H1 (cell line): ENCODE data around the gene CHFR. TPM values are rescaled to one million over a fixed set of nuclear protein-coding genes. Genes with fewer than 3 reads are reported as not detected.

ENCODE experiments used
- CTCF ChIA-PET: fragments of 300-600 bp; sonication (Branson Sonifier 250); formaldehyde crosslinking; loops from one replicate; lab custom pipeline; 2021; ENCODE audit not compliant: partially characterized antibody; lab: Charles Lee
- POLR2A ChIA-PET: fragments of 300-600 bp; sonication (Branson Sonifier 250); formaldehyde crosslinking; loops from one replicate; lab custom pipeline; 2021; ENCODE audit warnings: inconsistent platforms; ENCODE audit not compliant: partially characterized antibody; lab: Charles Lee
- DNase-seq, 2 experiments: peaks; one replicate each; pipeline versions ENCODE4 v3.0.0 to v3.0.0-alpha.2; 2010 to 2022; ENCODE audit warnings: low spot score in 2 of 2, low read depth in 1 of 2, mixed read lengths in 1 of 2
- FAIRE-seq: peaks from 2 replicates; lab custom pipeline; 2011; peaks lifted over from hg19 to GRCh38; lab: Jason Lieb, UNC
- H2AFZ ChIP-seq: 2 replicates; pipeline ENCODE4 v1.8.1; 2012; ENCODE audit warnings: low read length, inconsistent platforms
- H2AK5ac ChIP-seq: 2 replicates; pipeline ENCODE4 v1.6.1; 2013; ENCODE audit warnings: low read depth, low read length
- H2BK120ac ChIP-seq: replicated peaks from 2 replicates; pipeline ENCODE3; 2013; ENCODE audit warnings: low read depth, low read length, inconsistent platforms
- H2BK12ac ChIP-seq: 2 replicates; pipeline ENCODE4 v1.6.1; 2013; ENCODE audit warnings: low read depth, low read length
- H2BK15ac ChIP-seq: 2 replicates; pipeline ENCODE4 v1.6.1; 2013; ENCODE audit warnings: low read length
- H2BK20ac ChIP-seq: 2 replicates; pipeline ENCODE4 v1.6.1; 2013; ENCODE audit warnings: low read length
- H2BK5ac ChIP-seq: 2 replicates; pipeline ENCODE4 v1.6.1; 2013; ENCODE audit warnings: low read depth, low read length
- H3K14ac ChIP-seq: 2 replicates; pipeline ENCODE4 v1.6.1; 2013; ENCODE audit warnings: inconsistent platforms; ENCODE audit not compliant: insufficient read length
- H3K18ac ChIP-seq: 2 replicates; pipeline ENCODE4 v1.6.1; 2013; ENCODE audit warnings: low read length; ENCODE audit errors: extremely low read depth
- H3K23ac ChIP-seq: 2 replicates; pipeline ENCODE4 v1.6.1; 2013; ENCODE audit warnings: inconsistent platforms; ENCODE audit not compliant: insufficient read length
- H3K23me2 ChIP-seq: 2 replicates; pipeline ENCODE4 v1.6.1; 2013; ENCODE audit warnings: low read depth, low read length
- H3K27ac ChIP-seq: 2 replicates; pipeline ENCODE4 v1.6.1; 2011; ENCODE audit warnings: low read depth, low read length, inconsistent platforms
- H3K27me3 ChIP-seq, 4 experiments: replicated peaks in 1 of 4; 1 replicate in 1 of 4; 2 replicates in 3 of 4; pipeline versions ENCODE4 v1.6.1 to v1.8.1; 2011 to 2013; ENCODE audit warnings: low read length in 3 of 4, mild to moderate bottlenecking in 3 of 4, inconsistent platforms in 2 of 4, mixed read lengths in 2 of 4, moderate library complexity in 1 of 4; ENCODE audit not compliant: control insufficient read depth in 3 of 4, insufficient read depth in 3 of 4; ENCODE audit errors: extremely low read depth in 1 of 4
- H3K36me3 ChIP-seq, 4 experiments: 2 replicates each; pipeline versions ENCODE4 v1.6.1 to v1.8.1; 2011 to 2013; ENCODE audit warnings: mild to moderate bottlenecking in 4 of 4, low read length in 3 of 4, moderate library complexity in 2 of 4, control low read depth in 1 of 4, inconsistent platforms in 1 of 4; ENCODE audit not compliant: insufficient read depth in 4 of 4, control insufficient read depth in 2 of 4
- H3K4ac ChIP-seq: replicated peaks from 2 replicates; pipeline ENCODE3; 2013; ENCODE audit warnings: low read length, low read depth, mixed read lengths, inconsistent platforms; ENCODE audit not compliant: insufficient read length
- H3K4me1 ChIP-seq, 4 experiments: replicated peaks in 1 of 4; 1 replicate in 1 of 4; 2 replicates in 3 of 4; pipeline versions ENCODE4 v1.6.1 to v1.8.1; 2011 to 2013; ENCODE audit warnings: low read length in 3 of 4, inconsistent platforms in 2 of 4, mixed read lengths in 1 of 4; ENCODE audit not compliant: insufficient read depth in 4 of 4, control insufficient read depth in 3 of 4
- H3K4me2 ChIP-seq, 2 experiments: 2 replicates each; pipeline versions ENCODE4 v1.6.1 to v1.8.1; 2011 to 2013; ENCODE audit warnings: low read depth in 2 of 2, low read length in 2 of 2, control low read depth in 1 of 2, inconsistent platforms in 1 of 2, mild to moderate bottlenecking in 1 of 2; ENCODE audit not compliant: insufficient read depth in 1 of 2
- H3K4me3 ChIP-seq, 4 experiments: fragments of 200-600, 300-600 bp in 1 of 4; sonication (generic), shearing (Covaris generic), sonication (Bioruptor Twin) in 1 of 4; 2 replicates each; pipeline versions ENCODE4 v1.5.1 to v1.8.1; 2011 to 2016; ENCODE audit warnings: low read length in 4 of 4, low read depth in 3 of 4, control low read depth in 2 of 4, inconsistent platforms in 2 of 4, mild to moderate bottlenecking in 2 of 4, mixed read lengths in 1 of 4, moderate library complexity in 1 of 4; ENCODE audit not compliant: insufficient read depth in 2 of 4; ENCODE audit errors: extremely low read depth in 1 of 4
- H3K56ac ChIP-seq: replicated peaks from 2 replicates; pipeline ENCODE3; 2013; ENCODE audit warnings: low read depth, mild to moderate bottlenecking, mixed read lengths, low read length, inconsistent platforms; ENCODE audit not compliant: insufficient read length
- H3K79me1 ChIP-seq: 2 replicates; pipeline ENCODE4 v1.6.1; 2013; ENCODE audit warnings: low read depth, low read length, control low read depth
- H3K79me2 ChIP-seq, 2 experiments: 2 replicates each; pipeline versions ENCODE4 v1.6.1 to v1.8.1; 2012 to 2013; ENCODE audit warnings: low read length in 2 of 2, mild to moderate bottlenecking in 2 of 2, inconsistent platforms in 1 of 2; ENCODE audit not compliant: insufficient read depth in 2 of 2, control insufficient read depth in 1 of 2
- H3K9ac ChIP-seq, 4 experiments: replicated peaks in 1 of 4; 1 replicate in 1 of 4; 2 replicates in 3 of 4; pipeline versions ENCODE4 v1.6.1 to v1.8.1; 2011 to 2013; ENCODE audit warnings: low read depth in 3 of 4, low read length in 3 of 4, control low read depth in 2 of 4, mild to moderate bottlenecking in 2 of 4, moderate library complexity in 2 of 4, inconsistent platforms in 1 of 4; ENCODE audit errors: extremely low read depth in 1 of 4
- H3K9me3 ChIP-seq, 2 experiments: 2 replicates each; pipeline versions ENCODE4 v1.6.1 to v1.8.1; 2012 to 2013; ENCODE audit warnings: mild to moderate bottlenecking in 2 of 2, moderate library complexity in 2 of 2, control low read depth in 1 of 2, inconsistent platforms in 1 of 2, low read depth in 1 of 2, low read length in 1 of 2, mixed read lengths in 1 of 2; ENCODE audit not compliant: insufficient read depth in 2 of 2
- H4K20me1 ChIP-seq, 2 experiments: replicated peaks in 1 of 2; 2 replicates each; pipeline versions ENCODE3 to v1.8.1; 2011 to 2013; ENCODE audit warnings: inconsistent platforms in 2 of 2, low read length in 2 of 2, mild to moderate bottlenecking in 1 of 2; ENCODE audit not compliant: insufficient read depth in 2 of 2, control insufficient read depth in 1 of 2
- H4K5ac ChIP-seq: 2 replicates; pipeline ENCODE4 v1.6.1; 2013; ENCODE audit warnings: low read length, low read depth, mixed read lengths, inconsistent platforms; ENCODE audit not compliant: insufficient read length
- H4K8ac ChIP-seq: 2 replicates; pipeline ENCODE4 v1.8.0; 2013; ENCODE audit warnings: mild to moderate bottlenecking, moderate library complexity, low read length, inconsistent platforms; ENCODE audit not compliant: insufficient read depth; ENCODE audit errors: extremely low read depth
- H4K91ac ChIP-seq: replicated peaks from 2 replicates; pipeline ENCODE3; 2013; ENCODE audit warnings: low read length, mixed read lengths, inconsistent platforms; ENCODE audit not compliant: insufficient read length
- BCL11A ChIP-seq, 2 experiments: IDR thresholded peaks; one replicate each; pipeline ENCODE4 v1.6.1; 2011; ENCODE audit warnings: low read depth in 2 of 2, low read length in 2 of 2, mild to moderate bottlenecking in 2 of 2
- TEAD4 ChIP-seq: IDR thresholded peaks from 2 replicates; pipeline ENCODE4 v1.6.1; 2012; ENCODE audit warnings: low read depth, low read length, inconsistent platforms, mixed read lengths
- WGBS, 2 experiments: shearing (Covaris generic) in 1 of 2; methylation state at CpG; one replicate each; pipeline versions ENCODE4 v1.1.6 to v1.1.7; 2013 to 2015; ENCODE audit warnings: low lambda C conversion rate in 2 of 2, mixed read lengths in 2 of 2, inconsistent platforms in 1 of 2, low coverage in 1 of 2, missing lambda C conversion rate in 1 of 2; ENCODE audit not compliant: insufficient replicate concordance in 2 of 2, insufficient coverage in 1 of 2, insufficient read length in 1 of 2; ENCODE audit errors: extremely low coverage in 1 of 2, missing lambda C conversion rate in 1 of 2; 5-methylcytosine and 5-hydroxymethylcytosine counted together
- polyA plus RNA-seq, 7 experiments: library from polyadenylated mRNA; depleted of rRNA in 3 of 7; stranded (reverse) in 5 of 7; unstranded in 2 of 7; fragments of >200 nt in 5 of 7; fragments of 200-250 nt in 2 of 7; gene quantifications; 1 replicate in 5 of 7; 2 replicates in 1 of 7; 4 replicates in 1 of 7; pipeline versions ENCODE4 v1.2.1 to v1.2.3, GENCODE V29; 2011 to 2013; ENCODE audit warnings: missing spikeins in 2 of 7, mixed read lengths in 2 of 7
- total RNA-seq: library from RNA; stranded (reverse); fragmentation: NEBNext Ultra II Directional; extraction: Animal tissue kit (Norgen Biotek cat#: 25700); gene quantifications from 2 replicates; pipeline ENCODE4 v1.2.1, GENCODE V29; 2021
- TF ChIP-seq, protein P1 (sequence below), 3 experiments: IDR thresholded peaks; 1 replicate in 2 of 3; 2 replicates in 1 of 3; pipeline versions ENCODE4 v1.5.1 to v1.6.1; 2011; ENCODE audit warnings: low read length in 3 of 3, mild to moderate bottlenecking in 3 of 3, inconsistent platforms in 2 of 3, low read depth in 1 of 3, moderate library complexity in 1 of 3; ENCODE audit not compliant: insufficient read depth in 1 of 3; ENCODE audit errors: control extremely low read depth in 1 of 3

CHFR gene
- total and polyA plus RNA-seq, 2 of the 8 experiments (the other 6 are each of a cell fraction or from before 2014, with no cell fraction given), result 31.4 to 44.6 TPM

DNA sequence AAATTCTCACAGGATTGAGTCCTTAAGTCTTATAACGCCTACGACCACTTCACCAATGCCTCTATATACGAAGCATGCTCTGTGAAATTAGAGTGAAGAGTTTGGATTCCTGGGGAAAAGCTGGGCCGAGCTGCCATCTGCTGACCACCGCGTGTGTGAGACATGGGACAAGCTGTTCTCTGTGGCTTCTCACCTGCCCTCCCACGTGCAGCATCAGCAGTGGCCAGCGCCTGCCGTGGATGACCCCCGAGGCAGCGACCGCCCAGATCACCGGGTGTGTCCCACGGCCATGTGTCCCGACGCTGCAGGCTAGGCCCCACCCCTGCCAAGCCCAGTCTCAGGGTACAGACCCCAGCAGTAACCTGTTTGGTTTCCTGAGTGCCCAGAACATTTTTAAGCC, 37.1 kb downstream of the CHFR start:
- WGBS, 2 experiments, result 86% methylated on average over 16 of the region's 16 CpGs; no CpG with 5 or more reads in 1 of the 2 experiments
- TF ChIP-seq TEAD4 (no peak), BCL11A (IDR thresholded peaks at IDR 0.05; ENCODE audit: low read depth in 2 of 2, low read length in 2 of 2) (no peak)
- TF ChIP-seq, protein P1, sequence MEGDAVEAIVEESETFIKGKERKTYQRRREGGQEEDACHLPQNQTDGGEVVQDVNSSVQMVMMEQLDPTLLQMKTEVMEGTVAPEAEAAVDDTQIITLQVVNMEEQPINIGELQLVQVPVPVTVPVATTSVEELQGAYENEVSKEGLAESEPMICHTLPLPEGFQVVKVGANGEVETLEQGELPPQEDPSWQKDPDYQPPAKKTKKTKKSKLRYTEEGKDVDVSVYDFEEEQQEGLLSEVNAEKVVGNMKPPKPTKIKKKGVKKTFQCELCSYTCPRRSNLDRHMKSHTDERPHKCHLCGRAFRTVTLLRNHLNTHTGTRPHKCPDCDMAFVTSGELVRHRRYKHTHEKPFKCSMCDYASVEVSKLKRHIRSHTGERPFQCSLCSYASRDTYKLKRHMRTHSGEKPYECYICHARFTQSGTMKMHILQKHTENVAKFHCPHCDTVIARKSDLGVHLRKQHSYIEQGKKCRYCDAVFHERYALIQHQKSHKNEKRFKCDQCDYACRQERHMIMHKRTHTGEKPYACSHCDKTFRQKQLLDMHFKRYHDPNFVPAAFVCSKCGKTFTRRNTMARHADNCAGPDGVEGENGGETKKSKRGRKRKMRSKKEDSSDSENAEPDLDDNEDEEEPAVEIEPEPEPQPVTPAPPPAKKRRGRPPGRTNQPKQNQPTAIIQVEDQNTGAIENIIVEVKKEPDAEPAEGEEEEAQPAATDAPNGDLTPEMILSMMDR (IDR thresholded peaks at IDR 0.05; ENCODE audit: control extremely low read depth in 1 of 3, insufficient read depth in 1 of 3, low read depth in 1 of 3, low read length in 3 of 3), result no peak
- H3K36me3 ChIP-seq, result peaks cover 2 to 43% (median 12%) of the 10 kb centered on the region in 4 experiments; a peak in 7 of 8 replicates

More for the DNA sequence above, 37.1 kb downstream of the CHFR start:
- Histone ChIP-seq H3K14ac (no peak overlapping the region), H2BK120ac (no peak overlapping the region), H3K4ac (no peak overlapping the region), H2BK5ac (no peak overlapping the region), H3K4me1 (peaks cover 0 to 13% (median 6%) of the 10 kb centered on the region in 4 experiments; a peak in 6 of 7 replicates), H3K27me3 (no peaks in the 10 kb centered on the region), H3K4me2 (no peak overlapping the region), H3K9ac (no peak overlapping the region), H4K91ac (no peak overlapping the region), H2BK15ac (no peak overlapping the region), H3K27ac (no peak overlapping the region), H3K18ac (no peak overlapping the region), H2BK12ac (no peak overlapping the region), H4K20me1 (peaks cover 0 to 3% of the 10 kb centered on the region in 2 experiments), H2AFZ (no peak overlapping the region), H3K23me2 (no peaks in the 10 kb centered on the region), H3K79me2 (no peaks in the 10 kb centered on the region), H2BK20ac (no peak overlapping the region), H3K56ac (no peak overlapping the region), H3K9me3 (no peaks in the 10 kb centered on the region), H4K5ac (no peak overlapping the region), H2AK5ac (no peak overlapping the region), H3K79me1 (no peaks in the 10 kb centered on the region), H3K23ac (no peak overlapping the region), H3K4me3 (no peak overlapping the region), H4K8ac (no peak overlapping the region)
- DNase-seq (no peak), FAIRE-seq (no peak)
- CTCF ChIA-PET, result interaction anchor here (1.1 kb wide), 1 partner anchor 12 kb away, joined by 5 read pairs; no protein-coding TSS in a partner anchor
- POLR2A ChIA-PET, result interaction anchor here (1.1 kb wide), 1 partner anchor 24 kb away, joined by 3 read pairs; no protein-coding TSS in a partner anchor
